ENCODE results near the gene RNF223. TPM values are rescaled to one million over a fixed set of nuclear protein-coding genes. Genes with fewer than 3 reads are reported as not detected.
"Not testable (repeated sequence)": the region's sequence is repeated elsewhere in the genome, so short reads cannot be mapped to it uniquely, and the experiment has no call there.

RNF223 gene
- polyA plus RNA-seq, 2 donors = 28.2 to 44.2 TPM

DNA sequence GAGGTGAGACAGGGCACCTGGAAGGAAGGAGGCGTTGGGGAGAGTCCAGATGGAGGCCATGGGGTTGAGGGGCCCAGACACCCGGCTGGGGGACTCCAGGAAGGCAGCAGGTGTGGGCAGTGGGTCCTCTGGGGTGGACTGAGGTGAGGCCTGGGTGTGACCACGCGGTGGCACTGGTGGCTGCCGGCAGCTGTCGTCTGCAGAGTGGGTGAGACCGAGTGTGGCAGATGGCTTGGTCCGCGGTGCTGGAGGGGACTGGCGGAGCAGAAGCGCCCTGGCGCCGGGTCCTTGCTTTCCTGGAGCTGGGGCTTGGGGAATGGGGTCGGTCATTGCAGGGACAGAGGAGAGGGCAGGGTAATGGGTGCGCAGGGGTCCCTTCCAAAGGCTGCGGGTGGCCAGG lies 41.7 kb downstream of the RNF223 start:
- Histone ChIP-seq H3K36me3 (ENCODE audit: control insufficient read depth in 2 of 2, insufficient read depth in 2 of 2, low read length in 1 of 2) (peaks cover 0 to 4% of the 10 kb centered on the region in 2 donors), H3K9me3 (ENCODE audit: control insufficient read depth in 2 of 2, insufficient read depth in 1 of 2, low read depth in 1 of 2, low read length in 1 of 2) (no peaks in the 10 kb centered on the region), H3K27ac (ENCODE audit: low read depth in 2 of 2, low read length in 1 of 2) (no peak overlapping the region), H3K27me3 (ENCODE audit: control insufficient read depth in 1 of 2, insufficient read depth in 2 of 2, low read length in 2 of 2) (no peaks in the 10 kb centered on the region), H3K4me1 (ENCODE audit: control insufficient read depth in 2 of 2, insufficient read depth in 2 of 2, low read length in 1 of 2) (peaks cover 0 to 6% of the 10 kb centered on the region in 2 donors), H3K4me3 (ENCODE audit: low read depth in 1 of 2, low read length in 2 of 2) (no peak overlapping the region)
- WGBS, 2 donors = 32 to 50% methylated on average over 16 of the region's 16 CpGs

GRCh38 chr1:1031659-1032235 lies 42.4 kb downstream of the RNF223 start:
- Histone ChIP-seq H3K4me1 (ENCODE audit: control insufficient read depth in 2 of 2, insufficient read depth in 2 of 2, low read length in 1 of 2) (peaks cover 0 to 6% of the 10 kb centered on the region in 2 donors), H3K27me3 (ENCODE audit: control insufficient read depth in 1 of 2, insufficient read depth in 2 of 2, low read length in 2 of 2) (no peaks in the 10 kb centered on the region), H3K36me3 (ENCODE audit: control insufficient read depth in 2 of 2, insufficient read depth in 2 of 2, low read length in 1 of 2) (peaks cover 0 to 4% of the 10 kb centered on the region in 2 donors), H3K4me3 (ENCODE audit: low read depth in 1 of 2, low read length in 2 of 2) (no peak overlapping the region), H3K9me3 (ENCODE audit: control insufficient read depth in 2 of 2, insufficient read depth in 1 of 2, low read depth in 1 of 2, low read length in 1 of 2) (no peaks in the 10 kb centered on the region), H3K27ac (ENCODE audit: low read depth in 2 of 2, low read length in 1 of 2) (no peak overlapping the region)
- 78 to 83% methylated on average over 11 of the region's 11 CpGs for WGBS, 2 donors

DNA sequence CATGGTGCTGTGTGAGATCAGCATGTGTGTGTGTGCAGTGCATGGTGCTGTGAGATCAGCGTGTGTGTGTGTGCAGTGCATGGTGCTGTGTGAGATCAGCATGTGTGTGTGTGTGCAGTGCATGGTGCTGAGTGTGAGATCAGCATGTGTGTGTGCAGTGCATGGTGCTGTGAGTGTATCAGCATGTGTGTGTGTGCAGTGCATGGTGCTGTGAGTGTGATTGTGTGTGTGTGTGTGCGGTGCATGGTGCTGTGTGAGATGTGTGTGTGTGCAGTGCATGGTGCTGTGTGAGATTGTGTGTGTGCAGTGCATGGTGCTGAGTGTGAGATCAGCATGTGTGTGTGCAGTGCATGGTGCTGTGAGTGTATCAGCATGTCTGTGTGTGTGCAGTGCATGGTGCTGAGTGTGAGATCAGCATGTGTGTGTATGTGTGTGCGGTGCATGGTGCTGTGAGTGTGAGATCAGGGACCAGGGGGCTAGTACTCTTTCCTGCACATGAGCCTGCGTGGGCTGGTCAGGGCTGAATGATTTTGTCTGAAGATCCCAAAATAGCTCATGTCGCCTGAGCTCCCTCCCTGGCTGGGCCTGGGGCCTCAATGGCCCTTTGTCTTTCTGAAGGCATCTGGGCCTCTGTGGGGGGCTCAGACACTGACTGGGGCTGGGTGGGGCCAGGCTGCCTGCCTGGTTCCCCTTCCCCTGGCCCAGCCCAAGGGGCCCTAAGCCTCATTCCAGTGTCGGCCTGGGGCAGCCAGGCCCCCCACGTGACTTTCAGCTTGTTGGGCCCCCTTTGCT lies 43.0 kb downstream of the RNF223 start:
- 71 to 81% methylated on average over 7 of the region's 7 CpGs for WGBS, 2 donors
- H3K27ac ChIP-seq (ENCODE audit: low read depth in 2 of 2, low read length in 1 of 2); H3K36me3 ChIP-seq (ENCODE audit: control insufficient read depth in 2 of 2, insufficient read depth in 2 of 2, low read length in 1 of 2); H3K9me3 ChIP-seq (ENCODE audit: control insufficient read depth in 2 of 2, insufficient read depth in 1 of 2, low read depth in 1 of 2, low read length in 1 of 2); H3K4me3 ChIP-seq (ENCODE audit: low read depth in 1 of 2, low read length in 2 of 2); H3K4me1 ChIP-seq (ENCODE audit: control insufficient read depth in 2 of 2, insufficient read depth in 2 of 2, low read length in 1 of 2); H3K27me3 ChIP-seq (ENCODE audit: control insufficient read depth in 1 of 2, insufficient read depth in 2 of 2, low read length in 2 of 2): not testable (repeated sequence)

GRCh38 chr1:1027791-1028190 lies 46.3 kb downstream of the RNF223 start:
- peaks cover 4 to 14% of the 10 kb centered on the region in 2 donors for H3K4me1 ChIP-seq (ENCODE audit: control insufficient read depth in 2 of 2, insufficient read depth in 2 of 2, low read length in 1 of 2)
- peaks cover 0 to 3% of the 10 kb centered on the region in 2 donors for H3K36me3 ChIP-seq (ENCODE audit: control insufficient read depth in 2 of 2, insufficient read depth in 2 of 2, low read length in 1 of 2)
- H3K27ac ChIP-seq (ENCODE audit: low read depth in 2 of 2, low read length in 1 of 2) = no peak overlapping the region
- no peaks in the 10 kb centered on the region for H3K9me3 ChIP-seq (ENCODE audit: control insufficient read depth in 2 of 2, insufficient read depth in 1 of 2, low read depth in 1 of 2, low read length in 1 of 2)
- WGBS, 2 donors = 72 to 80% methylated on average over 17 of the region's 17 CpGs
- H3K27me3 ChIP-seq (ENCODE audit: control insufficient read depth in 1 of 2, insufficient read depth in 2 of 2, low read length in 2 of 2) = no peaks in the 10 kb centered on the region
- no peak overlapping the region for H3K4me3 ChIP-seq (ENCODE audit: low read depth in 1 of 2, low read length in 2 of 2)

DNA sequence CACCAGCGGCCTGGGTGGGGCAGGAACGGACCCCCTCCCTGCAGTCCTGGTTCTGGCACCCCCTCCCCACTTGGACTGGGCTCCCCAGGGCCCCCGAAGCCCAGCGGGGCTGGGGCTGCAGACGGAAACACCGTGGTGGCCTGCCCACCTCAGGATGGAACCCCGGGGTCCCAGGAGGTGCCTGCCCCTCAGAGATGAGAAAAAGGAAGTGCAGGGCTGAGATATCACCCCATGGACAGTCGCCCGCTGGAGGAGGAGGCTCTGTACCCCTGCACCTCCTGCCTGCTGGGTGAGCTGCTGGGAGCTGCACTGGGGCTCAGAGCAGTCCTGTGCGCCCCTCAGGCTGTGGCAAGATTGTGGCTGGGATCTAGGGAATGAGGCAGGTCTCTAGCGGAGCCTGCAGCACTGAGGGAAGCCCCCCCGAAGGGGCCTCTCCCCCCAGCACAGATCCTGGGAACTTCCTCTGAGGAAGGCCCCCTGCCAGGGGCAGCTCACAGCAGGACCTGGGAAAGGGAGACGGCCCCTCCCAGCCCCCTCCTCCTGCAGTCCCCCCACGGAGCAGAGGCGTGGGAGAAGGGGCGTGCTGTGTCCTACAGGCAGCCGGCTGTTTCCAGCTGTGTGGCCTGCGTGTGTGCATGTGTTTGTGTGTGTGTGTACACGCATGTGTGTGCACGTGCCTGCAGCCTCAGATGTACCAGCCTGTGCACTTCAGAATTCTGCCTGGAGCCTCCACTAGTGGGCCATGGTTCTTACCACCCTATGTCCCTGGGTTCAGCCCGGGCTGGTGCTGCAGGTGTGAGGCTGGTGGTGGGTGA lies 47.3 kb downstream of the RNF223 start:
- Histone ChIP-seq H3K9me3 (ENCODE audit: control insufficient read depth in 2 of 2, insufficient read depth in 1 of 2, low read depth in 1 of 2, low read length in 1 of 2) (no peaks in the 10 kb centered on the region), H3K4me3 (ENCODE audit: low read depth in 1 of 2, low read length in 2 of 2) (no peak overlapping the region), H3K27me3 (ENCODE audit: control insufficient read depth in 1 of 2, insufficient read depth in 2 of 2, low read length in 2 of 2) (no peaks in the 10 kb centered on the region), H3K4me1 (ENCODE audit: control insufficient read depth in 2 of 2, insufficient read depth in 2 of 2, low read length in 1 of 2) (peaks cover under 1 to 15% of the 10 kb centered on the region in 2 donors), H3K36me3 (ENCODE audit: control insufficient read depth in 2 of 2, insufficient read depth in 2 of 2, low read length in 1 of 2) (peaks cover 0 to 3% of the 10 kb centered on the region in 2 donors), H3K27ac (ENCODE audit: low read depth in 2 of 2, low read length in 1 of 2) (no peak overlapping the region)
- WGBS, 2 donors = 62 to 64% methylated on average over 21 of the region's 21 CpGs

GRCh38 chr1:1025730-1026129 lies 48.4 kb downstream of the RNF223 start:
- Histone ChIP-seq H3K4me1 (ENCODE audit: control insufficient read depth in 2 of 2, insufficient read depth in 2 of 2, low read length in 1 of 2) (peaks cover 7 to 22% of the 10 kb centered on the region in 2 donors), H3K27ac (ENCODE audit: low read depth in 2 of 2, low read length in 1 of 2) (no peak overlapping the region), H3K36me3 (ENCODE audit: control insufficient read depth in 2 of 2, insufficient read depth in 2 of 2, low read length in 1 of 2) (peaks cover 0 to 3% of the 10 kb centered on the region in 2 donors), H3K4me3 (ENCODE audit: low read depth in 1 of 2, low read length in 2 of 2) (no peak overlapping the region), H3K9me3 (ENCODE audit: control insufficient read depth in 2 of 2, insufficient read depth in 1 of 2, low read depth in 1 of 2, low read length in 1 of 2) (no peaks in the 10 kb centered on the region), H3K27me3 (ENCODE audit: control insufficient read depth in 1 of 2, insufficient read depth in 2 of 2, low read length in 2 of 2) (no peaks in the 10 kb centered on the region)
- 47 to 62% methylated on average over 10 of the region's 10 CpGs for WGBS, 2 donors

DNA sequence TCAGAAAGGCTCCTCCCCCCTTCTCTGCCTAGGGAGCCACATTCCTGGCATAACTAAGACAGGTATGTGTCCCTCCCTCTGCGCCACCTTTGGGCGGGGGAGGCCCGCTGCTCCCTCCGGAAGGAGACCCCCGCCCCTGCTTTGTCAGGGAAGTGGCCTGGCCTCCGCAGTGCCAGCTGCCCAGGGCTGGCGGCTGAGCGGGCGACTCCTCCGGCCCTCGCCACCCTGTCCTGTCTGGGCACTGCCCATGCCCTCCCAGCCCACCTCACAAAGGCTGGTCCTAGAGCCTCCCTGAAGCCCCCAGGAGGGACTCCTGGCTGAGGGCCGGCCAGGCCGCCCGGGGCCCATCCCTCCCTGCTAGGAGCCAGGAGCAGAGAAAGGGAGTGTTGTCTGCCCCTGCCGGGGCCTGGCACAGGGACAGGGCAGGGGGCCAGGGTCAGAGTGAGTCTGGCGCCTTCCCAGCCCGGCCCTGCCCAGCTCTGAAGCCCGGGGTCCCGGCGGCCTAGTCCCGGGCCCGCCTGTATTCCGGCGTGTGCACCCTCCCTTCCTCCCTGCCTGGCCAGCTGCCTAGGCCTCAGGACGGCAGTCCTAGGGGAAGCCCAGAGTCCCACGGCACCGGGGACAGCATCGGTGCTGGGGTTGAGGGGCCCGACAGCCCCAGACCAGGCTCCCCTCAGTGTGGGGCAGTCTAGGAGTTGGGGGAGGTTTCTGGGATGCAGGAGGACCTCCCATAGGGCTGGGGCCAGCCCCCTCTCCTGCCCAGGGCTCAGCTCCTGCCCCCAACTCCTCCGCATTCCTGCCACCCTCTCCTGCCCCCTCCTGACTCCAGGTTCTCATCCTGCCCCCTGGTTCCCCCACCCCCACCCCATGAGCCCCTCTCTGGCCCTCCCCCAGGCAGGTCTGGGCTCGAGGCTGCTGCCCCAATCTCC lies 49.1 kb downstream of the RNF223 start:
- Histone ChIP-seq H3K4me3 (ENCODE audit: low read depth in 1 of 2, low read length in 2 of 2) (peak overlapping the region; percentile 2 to 17), H3K27me3 (ENCODE audit: control insufficient read depth in 1 of 2, insufficient read depth in 2 of 2, low read length in 2 of 2) (no peaks in the 10 kb centered on the region), H3K36me3 (ENCODE audit: control insufficient read depth in 2 of 2, insufficient read depth in 2 of 2, low read length in 1 of 2) (peaks cover 0 to 3% of the 10 kb centered on the region in 2 donors), H3K27ac (ENCODE audit: low read depth in 2 of 2, low read length in 1 of 2) (peak overlapping the region in 1 of 2 donors; percentile 65), H3K9me3 (ENCODE audit: control insufficient read depth in 2 of 2, insufficient read depth in 1 of 2, low read depth in 1 of 2, low read length in 1 of 2) (no peaks in the 10 kb centered on the region), H3K4me1 (ENCODE audit: control insufficient read depth in 2 of 2, insufficient read depth in 2 of 2, low read length in 1 of 2) (peaks cover 9 to 22% of the 10 kb centered on the region in 2 donors)
- WGBS, 2 donors = 33 to 48% methylated on average over 27 to 31 of the region's 31 CpGs

GRCh38 chr1:1024149-1024770 lies 49.8 kb downstream of the RNF223 start:
- no peak overlapping the region for H3K4me3 ChIP-seq (ENCODE audit: low read depth in 1 of 2, low read length in 2 of 2)

More at GRCh38 chr1:1024149-1024770, 49.8 kb downstream of the RNF223 start:
- H3K9me3 ChIP-seq (ENCODE audit: control insufficient read depth in 2 of 2, insufficient read depth in 1 of 2, low read depth in 1 of 2, low read length in 1 of 2) = no peaks in the 10 kb centered on the region
- H3K27me3 ChIP-seq (ENCODE audit: control insufficient read depth in 1 of 2, insufficient read depth in 2 of 2, low read length in 2 of 2) = no peaks in the 10 kb centered on the region
- H3K36me3 ChIP-seq (ENCODE audit: control insufficient read depth in 2 of 2, insufficient read depth in 2 of 2, low read length in 1 of 2) = peaks cover 0 to 3% of the 10 kb centered on the region in 2 donors
- H3K27ac ChIP-seq (ENCODE audit: low read depth in 2 of 2, low read length in 1 of 2) = no peak overlapping the region
- H3K4me1 ChIP-seq (ENCODE audit: control insufficient read depth in 2 of 2, insufficient read depth in 2 of 2, low read length in 1 of 2) = peaks cover 9 to 22% of the 10 kb centered on the region in 2 donors
- 66 to 74% methylated on average over 9 of the region's 9 CpGs for WGBS, 2 donors
